GM19467 (cell line): Measurements from ENCODE around the gene HADH.
A peak's percentile ranks its signal among the peaks of the same experiment; 100 is the strongest.
"Not testable (repeated sequence)": the region's sequence is repeated elsewhere in the genome, so short reads cannot be mapped to it uniquely, and the experiment has no call there.

Experiments used
- ATAC-seq: cut with Tn5 transposase; IDR thresholded peaks from one replicate; pipeline ENCODE4 v1.9.1; 2021; ENCODE audit warnings: mild to moderate bottlenecking, moderate library complexity; ENCODE audit not compliant: unreplicated experiment

The HADH gene

DNA sequence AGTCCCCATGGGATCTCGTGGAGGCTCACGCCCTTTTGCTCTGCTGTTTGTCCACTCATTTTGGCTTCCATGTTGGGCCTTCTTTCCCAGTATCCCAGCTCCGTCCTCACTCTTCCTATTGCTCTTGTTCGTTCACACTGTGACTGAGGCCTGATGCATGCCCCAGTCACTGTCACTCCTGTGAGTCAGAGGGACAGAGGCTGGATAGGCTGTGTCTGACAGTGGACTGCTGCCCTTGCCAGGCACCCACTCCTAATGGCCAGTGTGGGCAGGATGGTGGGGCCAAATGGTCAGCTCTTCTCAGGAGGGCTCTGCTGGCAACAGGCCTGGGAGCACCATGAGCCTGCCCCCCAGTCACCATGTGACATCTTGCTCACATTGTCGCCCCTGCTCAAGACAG, 40.0 kb downstream of the HADH start:
- no peak for ATAC-seq

DNA sequence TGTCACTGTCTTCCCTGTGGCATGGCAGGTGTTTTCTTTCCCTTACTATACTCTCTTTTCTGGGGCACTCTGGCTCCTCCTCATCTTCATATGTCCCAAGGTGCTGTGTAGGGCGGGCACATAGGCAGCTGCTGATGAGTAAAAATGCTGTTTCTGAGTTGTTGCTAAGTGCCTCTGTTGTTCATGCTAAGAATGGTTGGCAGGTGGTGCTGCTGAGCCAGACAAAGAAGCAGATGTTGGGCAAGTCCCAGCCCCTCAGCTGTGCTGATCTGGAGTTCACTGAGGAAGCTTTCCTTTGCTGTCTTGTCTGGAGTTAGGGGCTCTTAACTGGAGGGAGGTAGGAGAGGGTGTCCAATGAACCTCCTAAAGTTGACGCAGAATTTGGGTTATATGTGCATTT, 40.6 kb downstream of the HADH start:
- ATAC-seq: peak; percentile 94

GRCh38 chr4:108031427-108032083, 41.9 kb downstream of the HADH start:
- ATAC-seq: no peak

DNA sequence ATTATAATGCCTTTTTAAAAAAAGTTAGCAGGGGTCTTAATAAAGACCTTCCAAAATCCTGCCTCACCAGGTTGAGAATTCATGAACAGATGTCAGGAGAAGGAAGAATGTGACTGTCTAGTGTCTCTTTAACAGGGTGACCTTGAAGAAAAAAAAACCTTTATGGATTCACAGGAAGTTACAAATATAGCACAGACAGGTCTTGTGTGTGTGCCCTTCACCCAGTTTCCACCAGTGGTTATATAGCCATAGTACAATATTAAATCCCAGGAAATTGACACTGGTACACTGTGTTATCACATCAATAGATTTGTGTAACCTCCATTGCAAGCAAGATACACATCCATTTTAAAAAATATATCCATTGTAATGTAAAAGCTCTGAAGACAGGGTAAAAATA, 43.7 kb downstream of the HADH start:
- no peak for ATAC-seq

DNA sequence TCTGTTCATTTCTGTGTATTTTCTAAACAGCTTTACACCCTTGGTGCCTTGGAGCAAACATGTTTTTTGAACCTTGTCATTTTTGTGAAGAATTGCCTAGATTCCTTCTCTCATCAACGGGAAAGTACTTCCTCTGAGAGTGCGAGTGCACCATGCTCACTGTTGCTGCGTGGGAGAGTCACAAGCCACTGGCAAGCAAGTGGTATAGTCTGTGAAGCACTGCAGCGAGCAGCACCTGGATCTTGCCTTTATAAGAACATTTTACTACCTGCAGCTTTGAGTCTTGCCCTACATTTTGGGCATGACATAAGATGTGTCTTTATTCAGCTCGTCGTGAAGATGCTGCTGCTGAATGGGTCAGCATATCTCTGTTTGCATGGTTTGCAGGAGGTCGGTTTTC, 44.9 kb downstream of the HADH start:
- ATAC-seq: no peak

GRCh38 chr4:108035691-108036090, 46.0 kb downstream of the HADH start:
- no peak for ATAC-seq

DNA sequence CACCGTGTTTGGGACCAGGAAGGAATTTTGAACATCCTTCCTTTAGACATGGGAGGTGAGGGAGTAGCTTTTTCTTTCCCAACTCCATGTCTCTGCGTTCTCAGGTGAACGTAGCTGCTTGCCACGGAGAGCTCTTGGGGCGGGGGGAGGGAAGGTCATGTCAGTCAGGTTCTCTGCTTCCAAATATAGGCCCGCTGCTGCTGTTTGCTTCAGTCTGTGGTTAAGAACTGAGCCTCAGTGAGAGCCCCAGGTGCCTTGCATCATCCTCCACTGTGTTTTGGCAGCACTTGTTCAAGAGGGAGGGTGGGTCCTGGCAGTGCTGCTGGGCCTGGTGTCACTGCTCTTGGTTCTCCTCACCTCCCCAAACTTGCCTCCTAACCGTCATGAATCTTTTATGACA, 46.5 kb downstream of the HADH start:
- ATAC-seq: peak; percentile 95

- no peak for ATAC-seq
These were observed 48.2 kb downstream of the HADH start for GRCh38 chr4:108037884-108038283.

GRCh38 chr4:108042927-108043326, 53.2 kb downstream of the HADH start:
- ATAC-seq: no peak

- ATAC-seq: no peak
These were observed 53.8 kb downstream of the HADH start for GRCh38 chr4:108043526-108043925.

DNA sequence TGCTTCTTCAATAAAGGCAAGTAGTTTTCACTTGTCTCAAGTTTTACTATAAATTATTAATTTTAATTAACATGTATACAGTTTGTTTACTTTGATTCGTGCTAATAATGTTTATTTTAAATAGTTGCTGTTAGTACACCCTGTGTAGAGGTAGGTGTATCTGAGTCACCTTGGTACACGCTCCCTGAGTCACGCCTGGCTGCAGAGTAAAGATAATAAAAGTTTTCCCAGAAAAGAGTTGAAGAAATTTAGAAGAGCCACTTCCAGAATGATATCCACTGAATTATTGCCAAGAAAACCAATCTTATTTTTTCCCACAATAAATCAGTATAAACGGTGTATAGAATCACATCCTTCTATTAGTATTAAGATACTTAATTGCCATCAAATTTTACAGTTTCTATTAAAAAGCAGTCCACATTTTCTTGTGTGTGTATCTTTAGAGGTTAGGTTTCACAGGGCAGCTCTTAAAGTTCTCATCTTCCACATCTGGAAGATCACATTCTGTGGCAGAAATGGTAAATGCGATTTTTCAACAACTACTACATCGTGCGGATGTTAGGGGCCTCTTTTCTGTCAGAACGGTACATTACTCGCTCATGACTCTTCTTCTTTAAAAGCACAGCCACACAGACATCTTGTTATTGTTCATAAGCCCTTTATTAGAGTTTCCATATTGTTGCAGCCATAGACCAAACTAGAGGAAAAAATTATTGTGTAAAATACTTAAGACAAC, 55.4 kb downstream of the HADH start:
- no peak for ATAC-seq

DNA sequence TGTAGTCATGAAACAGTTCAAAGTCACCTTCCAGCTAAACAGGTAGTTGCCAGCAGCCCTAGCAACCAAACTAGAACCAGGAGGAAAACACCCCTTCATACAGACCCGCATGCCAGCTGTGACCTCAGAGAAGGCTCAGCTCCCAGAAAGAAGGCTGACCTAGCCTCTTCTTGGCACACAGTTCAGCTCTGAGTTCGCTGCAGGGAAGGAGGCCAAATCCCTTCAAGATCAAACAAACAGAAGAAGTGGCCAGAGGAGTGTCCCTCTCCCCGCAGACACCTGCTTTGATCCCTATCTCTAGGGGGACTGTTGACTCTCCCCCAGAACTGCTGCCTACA, 56.0 kb downstream of the HADH start:
- no peak for ATAC-seq

DNA sequence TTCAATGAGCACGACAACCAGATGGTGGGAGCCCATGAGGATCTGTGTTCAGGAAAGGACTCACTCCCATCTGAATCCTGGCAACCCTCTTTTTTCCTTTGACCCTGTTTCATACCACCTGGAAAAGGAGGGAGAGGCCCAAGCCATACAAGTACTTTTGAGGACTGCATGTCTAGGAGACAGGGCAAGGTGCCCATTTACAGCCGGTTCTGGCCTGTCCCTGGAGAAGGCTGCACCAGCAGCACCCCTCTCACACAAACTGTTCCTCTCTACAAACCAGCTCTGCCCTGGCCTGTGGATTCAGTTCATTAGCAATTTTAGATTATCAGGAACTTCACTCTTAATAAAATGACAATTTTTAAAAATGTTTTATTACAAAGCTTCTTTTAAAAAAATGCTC, 57.5 kb downstream of the HADH start:
- ATAC-seq: no peak

DNA sequence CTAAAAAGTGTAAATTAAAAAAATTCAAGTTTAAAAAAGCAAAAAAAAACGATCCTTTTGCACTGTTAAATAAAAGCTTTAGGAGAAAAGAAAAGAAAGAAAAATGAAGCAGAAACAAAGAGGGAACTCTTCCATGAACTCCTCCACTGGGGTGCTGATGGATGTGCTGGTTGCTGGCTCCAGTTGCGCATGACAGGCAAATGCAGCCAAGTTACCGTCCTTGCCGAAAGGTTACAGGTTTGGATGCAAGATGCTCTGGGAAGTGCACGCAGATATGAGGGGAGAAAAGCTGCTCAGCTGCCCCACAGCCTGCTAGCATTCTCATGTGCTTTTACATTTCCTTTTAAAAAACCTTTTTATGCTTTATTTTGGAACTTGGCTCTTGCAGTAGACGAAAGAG, 58.5 kb downstream of the HADH start:
- ATAC-seq: no peak

DNA sequence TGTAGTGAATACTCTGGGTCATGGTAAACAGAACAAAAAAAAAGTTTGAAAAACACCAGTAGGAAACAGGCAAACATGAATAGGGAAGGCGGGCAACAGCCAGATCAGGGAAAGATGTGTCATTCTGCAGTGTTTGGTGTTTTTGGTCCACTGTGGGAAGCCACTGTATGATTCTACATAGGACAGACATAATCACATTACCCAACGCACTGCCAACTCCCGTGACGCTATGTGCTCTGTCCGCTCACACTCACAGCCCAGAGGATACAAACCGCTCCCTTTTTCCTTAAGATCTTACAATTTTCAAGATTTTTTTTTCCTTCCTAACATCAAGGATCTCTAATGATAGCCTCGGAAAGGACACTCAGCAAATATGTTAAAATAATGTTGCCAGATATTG, 59.3 kb downstream of the HADH start:
- no peak for ATAC-seq

- ATAC-seq: no peak
These were observed 59.7 kb downstream of the HADH start for GRCh38 chr4:108049406-108049805.

DNA sequence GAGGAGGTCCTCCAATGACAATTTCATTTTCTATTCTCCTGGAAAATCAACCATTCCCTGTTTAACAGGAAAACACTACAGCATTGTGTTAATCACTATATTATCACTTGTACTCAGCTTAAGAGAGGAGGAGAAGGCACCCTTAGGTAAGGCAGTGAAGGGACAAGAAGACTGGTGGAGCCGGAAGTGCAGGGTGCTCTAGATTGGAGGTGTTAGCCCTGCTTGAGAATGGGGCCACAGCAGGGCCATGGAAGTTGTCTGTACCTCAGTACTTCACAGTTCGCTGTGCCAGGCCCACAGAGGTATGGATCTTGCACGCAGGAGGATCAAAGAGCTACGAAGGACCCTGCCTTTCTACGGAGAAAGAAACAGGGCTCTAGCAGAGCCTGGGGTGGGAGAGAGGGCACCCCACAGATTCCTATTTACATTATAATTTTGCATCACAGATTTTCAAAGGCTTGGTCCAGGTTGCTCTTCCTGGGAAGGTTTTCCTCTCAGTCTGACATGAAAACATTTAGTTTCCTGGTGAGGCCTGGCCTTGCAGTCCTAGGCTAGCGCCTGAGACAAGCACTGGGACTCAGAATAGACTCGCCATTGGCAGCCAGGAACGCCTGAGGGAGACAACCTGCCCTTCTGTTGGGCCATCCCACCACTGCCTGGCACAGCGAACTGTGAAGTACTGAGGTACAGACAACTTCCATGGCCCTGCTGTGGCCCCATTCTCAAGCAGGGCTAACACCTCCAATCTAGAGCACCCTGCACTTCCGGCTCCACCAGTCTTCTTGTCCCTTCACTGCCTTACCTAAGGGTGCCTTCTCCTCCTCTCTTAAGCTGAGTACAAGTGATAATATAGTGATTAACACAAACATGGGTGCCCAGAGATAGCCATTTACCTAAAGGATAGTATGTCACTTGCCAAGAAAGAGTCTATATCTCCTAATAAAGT, 60.8 kb downstream of the HADH start:
- not testable (repeated sequence) for ATAC-seq

GRCh38 chr4:108051343-108051742, 61.7 kb downstream of the HADH start:
- no peak for ATAC-seq

GRCh38 chr4:108052558-108053120, 63.0 kb downstream of the HADH start:
- no peak for ATAC-seq

DNA sequence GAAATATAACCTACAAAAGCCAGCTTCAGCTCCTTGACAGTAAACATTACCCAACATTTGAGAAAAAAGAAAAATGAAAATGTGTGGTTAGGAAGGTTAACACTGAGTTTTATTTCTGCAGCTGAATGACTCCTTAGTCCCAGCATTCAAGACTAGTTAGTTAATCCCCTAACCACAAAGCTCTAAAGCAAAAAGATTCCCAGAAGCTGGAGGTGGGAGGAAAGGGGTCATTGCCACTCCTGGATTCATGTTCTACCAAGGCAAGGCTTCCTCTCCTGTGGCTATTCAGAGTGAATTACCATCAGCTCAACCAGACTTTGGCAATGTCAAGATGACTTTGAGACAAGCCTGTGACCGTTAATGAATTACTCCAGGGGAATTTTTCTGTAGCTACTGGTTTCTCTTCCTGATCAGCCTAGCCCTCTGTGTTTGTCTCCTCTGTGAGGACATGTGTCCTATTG, 63.6 kb downstream of the HADH start:
- ATAC-seq: peak; percentile 84

DNA sequence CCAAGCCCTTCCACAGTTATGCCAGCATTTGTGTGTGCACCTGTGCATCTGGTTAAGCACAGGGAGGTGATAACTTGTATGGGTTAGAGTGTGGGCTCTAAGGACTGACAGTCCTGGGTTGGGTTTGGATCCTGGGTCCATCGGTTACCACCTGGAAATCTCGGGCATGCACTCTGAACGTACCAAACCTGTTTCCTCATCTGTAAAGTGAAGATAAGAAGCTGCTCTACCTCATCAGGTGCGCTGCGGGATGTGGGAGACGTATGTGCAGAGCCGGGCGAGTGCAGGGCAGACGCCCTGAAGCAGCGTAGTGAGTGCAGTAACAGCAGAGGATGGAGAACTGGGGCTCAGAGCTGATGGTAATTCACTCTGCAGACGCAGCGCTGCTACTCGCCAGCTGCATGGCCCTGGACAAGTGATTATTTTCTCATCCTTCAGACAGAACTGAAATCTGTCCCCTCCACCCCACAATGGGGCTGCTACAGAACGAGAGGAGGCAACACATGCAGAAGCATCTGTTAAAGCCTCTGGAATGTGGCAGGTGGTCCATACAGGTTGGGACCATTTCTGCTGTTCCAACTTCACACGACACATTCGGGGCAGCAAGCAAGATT, 64.4 kb downstream of the HADH start:
- no peak for ATAC-seq
